Activated CD8-positive, alpha-beta memory T cell treated with anti-CD3 and anti-CD28 coated beads for 36 hours (primary cell): Measurements from ENCODE around the gene KNSTRN. TPM values are rescaled to one million over a fixed set of nuclear protein-coding genes. Genes with fewer than 3 reads are reported as not detected.

Experiments
- CTCF ChIA-PET: fragments of 350-600 bp; sonication (Branson Sonifier 250); formaldehyde crosslinking; loops from one replicate; lab custom pipeline; 2021; ENCODE audit warnings: antibody characterized with exemption; lab: Charles Lee
- POLR2A ChIA-PET: fragments of 350-600 bp; sonication (Branson Sonifier 250); formaldehyde crosslinking; loops from one replicate; lab custom pipeline; 2021; ENCODE audit warnings: antibody characterized with exemption; lab: Charles Lee
- total RNA-seq, 2 experiments: library from RNA; stranded (reverse); gene quantifications; one replicate each; pipeline ENCODE4 v1.2.3, GENCODE V29; 2021

Gene KNSTRN, protein sequence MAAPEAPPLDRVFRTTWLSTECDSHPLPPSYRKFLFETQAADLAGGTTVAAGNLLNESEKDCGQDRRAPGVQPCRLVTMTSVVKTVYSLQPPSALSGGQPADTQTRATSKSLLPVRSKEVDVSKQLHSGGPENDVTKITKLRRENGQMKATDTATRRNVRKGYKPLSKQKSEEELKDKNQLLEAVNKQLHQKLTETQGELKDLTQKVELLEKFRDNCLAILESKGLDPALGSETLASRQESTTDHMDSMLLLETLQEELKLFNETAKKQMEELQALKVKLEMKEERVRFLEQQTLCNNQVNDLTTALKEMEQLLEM
- 10 to 100 TPM; 50.1 to 60.9 TPM for total RNA-seq

DNA sequence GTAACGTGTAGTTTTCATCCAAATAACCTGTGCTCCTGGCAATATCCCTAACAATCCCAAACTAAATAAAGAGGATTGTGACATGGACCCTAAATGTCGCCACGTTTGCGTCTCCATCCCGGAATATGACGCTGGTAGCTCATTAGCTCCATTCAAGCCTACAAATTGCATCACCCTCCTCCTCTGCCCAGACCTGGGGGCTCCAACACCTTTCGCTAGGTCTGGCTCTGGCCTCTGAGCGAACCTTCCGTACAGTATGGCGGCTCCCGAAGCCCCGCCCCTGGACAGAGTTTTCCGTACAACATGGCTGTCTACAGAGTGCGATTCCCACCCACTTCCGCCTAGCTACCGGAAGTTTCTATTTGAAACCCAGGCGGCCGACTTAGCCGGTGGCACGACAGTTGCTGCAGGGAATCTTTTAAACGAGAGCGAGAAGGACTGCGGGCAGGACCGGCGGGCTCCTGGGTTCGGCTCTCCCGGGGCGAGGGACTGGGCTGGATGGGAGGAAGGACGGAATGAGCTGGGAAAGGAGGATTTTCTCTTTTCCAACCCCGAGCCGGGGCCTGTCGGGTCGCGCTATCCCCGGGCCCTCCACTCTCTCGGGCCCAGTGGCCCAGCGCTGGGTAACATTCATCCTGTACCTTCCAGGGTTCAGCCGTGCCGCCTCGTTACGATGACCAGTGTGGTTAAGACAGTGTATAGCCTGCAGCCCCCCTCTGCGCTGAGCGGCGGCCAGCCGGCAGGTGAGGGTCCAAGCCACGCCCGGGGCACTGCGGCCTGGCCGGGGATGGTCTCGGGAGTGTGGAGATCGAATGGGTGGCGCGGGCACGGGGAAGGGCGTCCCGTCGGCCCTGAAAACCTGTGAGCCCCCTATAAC, at the start of gene KNSTRN:
Gene KNSTRN, plus strand, starts transcription at position 142 of the 877 bp plus-strand sequence. Its CDS starts 115 bp downstream, at position 257.
- POLR2A ChIA-PET, result interaction anchor here (0.6 to 2.1 kb wide), 3 partner anchors 15 to 186 kb away, joined by 3 to 14 read pairs (median 10); partner anchors contain the start of genes IVD and RPUSD2

DNA sequence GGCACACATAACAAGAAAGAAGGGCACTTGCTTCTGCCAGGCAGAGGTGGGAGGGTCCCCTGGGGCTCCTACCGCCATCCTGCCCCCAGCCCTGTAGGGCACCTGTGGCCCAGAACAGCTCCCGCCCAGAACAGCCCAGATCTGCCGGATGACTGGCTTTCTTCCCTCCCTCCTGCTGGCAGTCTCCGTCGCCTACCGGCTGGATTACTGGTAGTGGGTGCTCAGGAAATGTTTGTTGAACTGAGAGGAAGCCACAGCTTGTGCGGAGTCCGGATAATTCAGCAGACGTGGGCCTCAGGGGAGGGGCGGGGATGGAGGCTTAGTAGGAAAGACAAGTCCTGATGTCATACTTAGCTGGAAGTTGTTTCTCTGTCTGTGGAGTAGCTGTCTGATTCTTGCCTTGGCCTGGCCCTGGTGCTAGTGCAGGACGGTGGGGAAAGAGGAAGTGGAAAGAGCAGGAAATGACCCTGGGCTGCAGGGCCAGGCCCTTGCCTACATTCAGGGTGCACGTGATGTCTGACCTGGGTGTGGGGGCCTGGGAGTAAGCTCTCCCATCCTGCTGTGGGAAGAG, 48.5 kb upstream of the KNSTRN start:
- POLR2A ChIA-PET, result interaction anchor here (0.9 kb wide), 1 partner anchor 11 kb away, joined by 3 read pairs; the partner anchor contains the start of gene INAFM2
- CTCF ChIA-PET, result interaction anchor here (1.0 to 8.8 kb wide), 4 partner anchors 10 to 54 kb away, joined by 3 to 95 read pairs (median 12); partner anchors contain the start of genes ANKRD63 and INAFM2

More for the DNA sequence above, at the start of gene KNSTRN:
- CTCF ChIA-PET, result interaction anchor here (0.6 to 3.1 kb wide), 7 partner anchors 14 to 155 kb away, joined by 3 to 16 read pairs (median 4); partner anchors contain the start of gene IVD

DNA sequence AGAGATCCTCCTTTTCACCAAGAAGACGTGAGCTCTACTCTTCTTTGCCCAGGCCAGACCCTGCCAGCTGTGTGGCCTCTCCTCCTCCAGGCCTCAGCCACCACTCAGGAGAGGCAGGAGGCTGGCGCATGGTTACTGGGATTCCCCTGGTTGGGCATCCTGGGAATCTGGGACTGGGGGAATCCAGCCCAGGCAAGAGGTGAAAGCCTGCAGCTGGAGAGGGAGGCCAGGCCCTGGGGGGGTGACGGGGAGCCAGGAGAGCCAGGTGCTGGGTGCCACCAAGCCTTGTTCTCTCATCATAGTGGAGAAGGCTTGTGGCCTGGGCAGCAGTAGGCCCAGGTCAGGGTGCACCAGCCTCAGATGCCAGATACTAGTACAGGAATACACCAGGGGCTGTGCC, 48.0 kb upstream of the KNSTRN start:
- POLR2A ChIA-PET, result interaction anchor here (0.9 kb wide), 1 partner anchor 11 kb away, joined by 3 read pairs; the partner anchor contains the start of gene INAFM2

DNA sequence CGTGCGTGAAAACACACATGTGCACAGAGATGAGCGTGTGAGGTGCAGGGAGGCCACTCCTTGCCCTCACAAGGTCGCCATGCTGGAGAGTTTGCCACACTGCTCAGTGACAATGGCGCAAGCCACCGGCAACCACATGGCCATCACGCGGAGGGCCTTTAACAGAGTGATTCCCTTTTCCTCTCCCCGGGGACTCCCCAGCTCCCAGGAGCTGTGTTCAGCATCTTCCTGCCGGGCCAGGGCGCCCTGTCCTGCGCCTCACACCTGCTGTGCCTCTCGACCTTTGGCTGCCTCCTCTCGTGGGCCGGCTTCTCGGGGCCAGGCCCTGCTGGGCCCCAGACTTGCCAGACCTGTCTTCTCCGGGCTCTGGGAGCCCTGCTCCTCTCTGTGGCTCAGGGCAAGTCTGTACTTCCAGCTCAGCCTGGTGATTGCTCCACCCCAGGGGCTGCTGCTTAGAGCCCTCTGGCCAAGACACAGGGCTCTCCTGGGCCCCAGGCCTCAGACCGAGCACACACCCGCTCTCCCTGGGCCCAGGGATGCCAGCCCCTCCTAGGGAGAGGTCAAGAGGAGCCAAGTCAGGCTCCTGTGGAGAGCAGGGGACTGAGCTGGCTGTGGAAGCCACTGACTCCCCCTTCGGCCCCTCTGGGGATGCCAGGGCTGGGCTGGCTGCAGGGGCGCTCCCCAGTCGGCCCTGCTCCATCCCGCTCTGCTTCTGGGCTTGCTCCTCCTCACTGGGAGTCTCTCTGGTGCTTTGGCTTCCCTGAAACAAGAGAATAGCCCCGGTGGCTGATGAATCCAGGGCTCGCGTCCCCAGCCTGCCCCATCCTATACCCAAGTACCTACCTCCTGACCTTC, 47.4 kb upstream of the KNSTRN start:
- ChIA-PET CTCF (interaction anchor here (1.0 to 8.8 kb wide), 4 partner anchors 9 to 55 kb away, joined by 3 to 95 read pairs (median 12); partner anchors contain the start of genes ANKRD63 and INAFM2), POLR2A (interaction anchor here (0.9 kb wide), 1 partner anchor 12 kb away, joined by 3 read pairs; the partner anchor contains the start of gene INAFM2)

More for the DNA sequence above, 48.0 kb upstream of the KNSTRN start:
- CTCF ChIA-PET, result interaction anchor here (1.0 to 8.8 kb wide), 4 partner anchors 9 to 54 kb away, joined by 3 to 95 read pairs (median 12); partner anchors contain the start of genes ANKRD63 and INAFM2

DNA sequence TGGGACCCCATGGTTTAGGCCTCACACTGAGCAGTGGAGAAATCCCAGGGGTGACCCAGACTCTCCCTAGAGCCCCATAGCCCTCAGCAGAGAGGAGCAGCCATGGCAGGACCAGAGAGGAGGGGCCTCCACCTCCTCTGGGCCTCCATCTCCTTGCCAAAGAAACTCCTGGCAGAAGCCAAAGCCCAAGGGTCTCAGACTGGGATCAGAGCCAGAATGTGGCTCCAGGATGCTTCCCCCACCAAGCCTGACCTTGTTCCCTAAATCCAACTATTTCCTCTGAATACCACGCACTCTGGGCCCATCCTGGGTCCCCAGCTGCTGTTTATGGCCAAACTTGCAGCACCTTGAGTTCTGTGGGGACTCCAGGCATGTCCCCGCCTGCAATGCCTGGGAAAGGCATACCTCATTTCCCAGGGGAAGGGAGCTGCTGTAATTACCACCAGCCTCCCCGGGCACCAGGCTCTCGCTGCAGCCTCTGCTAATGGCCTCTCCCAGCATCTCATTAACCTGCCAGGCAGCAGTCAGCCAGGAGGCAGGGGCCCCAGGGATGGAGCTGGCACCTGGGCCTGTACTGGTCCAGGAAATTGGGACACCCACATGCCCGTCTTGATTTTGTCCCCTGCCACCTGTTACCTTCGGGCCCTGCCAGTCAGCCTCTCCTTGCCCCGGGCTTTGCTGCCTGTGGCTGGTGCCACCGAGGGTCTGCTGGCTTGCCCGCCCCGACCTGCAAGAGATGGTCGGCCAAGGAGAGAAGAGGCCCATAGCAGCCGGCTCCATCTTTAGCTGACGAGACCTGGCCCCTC, 46.4 kb upstream of the KNSTRN start:
- CTCF ChIA-PET, result interaction anchor here (1.2 to 8.8 kb wide), 8 partner anchors 9 to 119 kb away, joined by 3 to 95 read pairs (median 35); partner anchors contain the start of genes INAFM2 and PLCB2
- POLR2A ChIA-PET, result no interaction called here

DNA sequence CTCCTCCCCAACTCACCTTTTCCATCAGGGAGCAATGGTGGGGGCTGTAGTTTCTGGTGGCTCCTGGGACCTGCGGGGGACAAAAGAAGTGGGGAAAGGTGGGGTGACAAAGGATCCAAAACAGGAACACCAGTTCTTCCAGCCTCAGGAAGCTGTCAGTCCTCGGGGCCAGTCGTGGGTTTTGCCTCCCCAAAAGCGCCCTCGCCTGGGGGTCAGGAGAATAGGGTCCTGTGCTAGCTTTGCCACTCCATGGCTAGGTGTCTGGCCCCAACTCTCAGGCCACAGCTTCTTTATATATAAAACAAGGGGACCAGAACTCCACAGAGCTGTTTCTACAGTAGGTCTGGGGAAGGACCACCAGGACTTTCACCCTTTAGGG, 45.8 kb upstream of the KNSTRN start:
- ChIA-PET CTCF (interaction anchor here (1.2 to 8.8 kb wide), 11 partner anchors 10 to 119 kb away, joined by 3 to 95 read pairs (median 13); partner anchors contain the start of genes INAFM2 and PLCB2), POLR2A (interaction anchor here (1.5 kb wide), 1 partner anchor 31 kb away, joined by 3 read pairs; no protein-coding TSS in a partner anchor)

GRCh38 chr15:40337597-40337996, 44.9 kb upstream of the KNSTRN start:
- POLR2A ChIA-PET, result interaction anchor here (1.5 kb wide), 1 partner anchor 30 kb away, joined by 3 read pairs; no protein-coding TSS in a partner anchor
- CTCF ChIA-PET, result interaction anchor here (0.6 to 8.8 kb wide), 24 partner anchors 11 to 154 kb away, joined by 3 to 95 read pairs (median 6); partner anchors contain the start of genes ANKRD63, INAFM2 and PLCB2

DNA sequence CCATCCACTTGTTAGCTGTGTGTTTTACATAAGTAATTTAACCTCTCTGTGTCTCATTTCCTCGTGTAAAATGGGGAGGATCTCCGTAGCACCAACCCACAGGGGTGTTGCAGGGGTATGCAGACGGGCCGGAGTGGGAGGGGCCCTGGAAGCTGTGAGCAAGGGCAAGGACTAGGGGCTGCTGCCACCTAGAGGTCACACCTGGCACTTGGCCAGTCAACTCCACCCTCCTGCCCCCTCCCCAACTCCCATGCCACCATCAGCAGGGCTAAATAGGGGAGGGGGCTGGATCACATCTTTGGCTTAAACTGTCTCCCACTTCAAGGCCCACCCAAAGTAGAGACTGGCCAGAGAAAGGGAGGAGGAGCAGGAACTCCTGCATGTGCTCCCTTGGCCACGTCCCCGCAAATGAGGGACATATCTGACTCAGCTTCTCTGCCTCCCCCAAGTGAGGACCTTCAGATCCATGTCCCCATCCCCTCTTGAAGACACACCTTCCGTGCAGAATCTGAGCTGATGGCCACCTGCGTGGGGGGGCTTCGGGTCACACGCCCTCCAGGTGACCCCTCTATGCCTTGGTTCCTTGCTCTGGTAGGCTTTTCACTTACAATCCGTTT, 44.4 kb upstream of the KNSTRN start:
- POLR2A ChIA-PET, result interaction anchor here (1.5 kb wide), 1 partner anchor 29 kb away, joined by 3 read pairs; no protein-coding TSS in a partner anchor
- CTCF ChIA-PET, result interaction anchor here (0.6 to 8.8 kb wide), 27 partner anchors 11 to 154 kb away, joined by 3 to 95 read pairs (median 6); partner anchors contain the start of genes ANKRD63, INAFM2 and PLCB2

DNA sequence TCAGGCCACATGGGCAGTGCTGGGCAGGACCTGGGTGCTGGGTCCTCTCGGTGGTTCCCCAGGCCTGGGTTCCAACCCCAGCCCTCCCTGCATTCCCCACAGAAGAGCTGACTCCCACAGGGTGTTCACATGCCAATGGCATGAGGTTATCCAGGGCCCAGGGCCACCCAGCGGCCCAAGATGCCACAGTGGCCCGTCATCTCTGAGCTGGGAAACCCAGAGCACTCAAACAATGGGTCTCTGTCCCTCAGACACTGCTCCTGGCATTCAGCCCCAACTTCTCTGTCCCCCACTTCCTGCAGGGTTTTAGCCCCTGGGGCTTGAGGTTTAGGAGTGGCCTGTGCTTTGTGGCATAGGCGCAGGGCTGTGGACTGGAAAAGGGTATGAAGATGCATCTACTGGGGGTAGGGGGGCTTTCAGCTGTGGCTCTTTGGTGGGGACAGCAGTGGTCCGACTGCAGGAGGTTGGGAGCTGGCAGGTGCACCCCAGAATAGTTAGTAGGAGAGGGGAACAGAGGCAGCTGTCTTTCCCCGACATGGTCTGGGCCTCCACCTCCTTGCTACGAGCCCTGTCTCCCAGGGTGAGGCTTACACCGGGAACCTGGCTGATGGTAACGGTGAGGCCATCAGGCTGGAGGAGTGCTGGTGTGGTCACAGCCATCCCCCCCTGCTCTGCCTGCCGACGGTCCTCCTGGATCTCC, 43.5 kb upstream of the KNSTRN start:
- ChIA-PET CTCF (interaction anchor here (0.8 to 8.8 kb wide), 15 partner anchors 10 to 84 kb away, joined by 3 to 95 read pairs (median 11); partner anchors contain the start of genes INAFM2 and PLCB2), POLR2A (no interaction called here)

GRCh38 chr15:40339621-40339945, 42.9 kb upstream of the KNSTRN start:
- CTCF ChIA-PET, result interaction anchor here (1.3 to 8.8 kb wide), 9 partner anchors 10 to 84 kb away, joined by 3 to 95 read pairs (median 30); partner anchors contain the start of genes INAFM2 and PLCB2
- POLR2A ChIA-PET, result no interaction called here

DNA sequence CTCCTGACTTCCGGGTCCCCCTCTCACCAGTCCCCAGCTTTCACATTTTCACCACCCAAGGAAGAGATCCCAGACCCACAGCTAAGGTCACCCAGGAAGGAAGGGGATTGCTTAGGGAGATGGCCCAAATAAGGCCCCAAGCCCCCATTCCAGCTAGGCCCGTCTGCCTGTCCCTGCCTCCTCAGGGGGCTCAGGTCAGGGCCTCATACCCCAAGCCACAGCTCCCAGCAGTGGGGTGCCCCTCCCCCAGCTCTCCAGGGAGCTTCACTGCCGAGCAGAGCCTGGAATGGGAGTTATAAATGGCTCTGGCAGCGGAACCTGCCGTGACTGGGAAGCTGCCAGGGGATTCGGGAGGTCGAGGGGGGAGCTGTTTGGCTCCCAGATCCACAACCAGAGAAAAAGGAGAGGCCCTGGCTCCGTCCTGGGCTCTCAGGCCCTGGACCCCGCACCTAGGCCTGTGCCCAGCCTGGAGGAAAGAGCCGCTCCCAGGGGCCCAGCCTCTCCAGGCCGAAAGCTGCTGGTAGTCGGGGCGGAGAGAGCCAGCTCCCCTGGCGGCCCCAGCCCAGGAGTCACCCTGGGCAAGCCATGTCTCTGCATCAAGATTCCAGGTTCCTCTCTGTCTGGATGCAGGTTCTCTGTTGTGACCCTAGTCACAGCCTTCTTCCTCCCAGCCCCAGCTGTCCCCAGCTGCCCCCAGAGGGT, 42.3 kb upstream of the KNSTRN start:
- CTCF ChIA-PET, result interaction anchor here (1.1 to 8.8 kb wide), 8 partner anchors 9 to 82 kb away, joined by 3 to 95 read pairs (median 20); partner anchors contain the start of genes INAFM2 and PLCB2

GRCh38 chr15:40340740-40341400, 41.7 kb upstream of the KNSTRN start, which contains the start of gene CCDC9B:
CCDC9B (minus strand) TSS chr15:40340939; CDS start chr15:40340819, 120 bp downstream.
- CTCF ChIA-PET, result interaction anchor here (1.0 to 8.8 kb wide), 9 partner anchors 10 to 81 kb away, joined by 3 to 95 read pairs (median 5); partner anchors contain the start of gene INAFM2
- POLR2A ChIA-PET, result no interaction called here

More for the DNA sequence above, 42.3 kb upstream of the KNSTRN start:
- POLR2A ChIA-PET, result no interaction called here

DNA sequence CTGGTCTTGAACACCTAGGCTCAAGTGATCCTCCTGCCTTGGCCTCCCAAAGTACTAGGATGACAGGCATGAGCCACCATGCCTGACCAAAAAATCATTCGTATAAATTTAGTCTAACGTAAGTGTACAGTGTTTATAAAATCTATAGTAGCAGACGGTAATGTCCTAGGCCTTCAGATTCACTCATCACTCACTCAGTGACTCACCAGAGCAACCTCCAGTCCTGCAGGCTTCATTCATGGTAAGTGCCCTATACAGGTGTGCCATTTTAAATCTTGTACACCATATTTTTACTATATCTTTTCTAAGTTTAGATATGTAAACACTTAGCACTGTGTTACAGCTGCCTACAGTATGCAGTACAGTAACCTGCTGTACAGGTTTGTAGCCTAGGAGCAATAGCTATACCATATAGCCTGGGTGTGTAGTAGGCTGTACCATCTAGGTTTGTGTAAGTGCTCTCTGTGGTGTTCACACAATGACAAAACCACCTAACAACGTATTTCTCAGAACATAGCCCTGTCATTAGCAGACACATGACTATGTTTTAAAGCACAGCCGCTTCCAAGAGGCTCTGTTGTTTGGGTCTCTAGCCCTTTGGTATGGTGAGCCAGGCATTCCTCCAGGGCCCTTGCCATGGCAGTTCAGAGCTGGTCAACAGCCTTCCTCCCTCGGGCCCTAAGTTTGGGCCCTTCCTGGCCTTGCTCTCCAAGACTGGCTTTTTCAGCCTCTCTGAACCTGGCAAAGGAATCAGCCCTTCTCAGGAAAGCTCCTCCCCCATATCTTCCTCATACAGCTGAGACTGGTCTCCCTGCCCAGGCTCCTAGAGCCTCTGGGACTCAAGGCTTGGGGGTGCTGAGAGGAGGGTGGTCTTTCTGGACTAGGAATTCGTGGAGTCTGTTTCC, 39.9 kb upstream of the KNSTRN start:
- ChIA-PET POLR2A (interaction anchor here (0.6 kb wide), 1 partner anchor 55 kb away, joined by 18 read pairs; no protein-coding TSS in a partner anchor), CTCF (interaction anchor here (1.4 to 8.8 kb wide), 10 partner anchors 9 to 93 kb away, joined by 3 to 95 read pairs (median 14); partner anchors contain the start of gene INAFM2)
